Hepatocyte (in vitro differentiated cells): ENCODE results near the gene TNRC6A. TPM values are rescaled to one million over a fixed set of nuclear protein-coding genes. Genes with fewer than 3 reads are reported as not detected.

Experiments used
- DNase-seq: peaks from one replicate; pipeline ENCODE4 v3.0.0-alpha.2; 2016; ENCODE audit warnings: low spot score
- H2AFZ ChIP-seq: fragments of 200-600 bp; sonication (generic); 2 replicates; pipeline ENCODE4 v1.6.0; 2016; ENCODE audit warnings: antibody characterized with exemption, mild to moderate bottlenecking
- H3K27ac ChIP-seq: fragments of 200-600 bp; sonication (generic); 2 replicates; pipeline ENCODE4 v1.5.1; 2016; ENCODE audit warnings: mild to moderate bottlenecking
- H3K27me3 ChIP-seq: fragments of 200-600 bp; sonication (generic); 2 replicates; pipeline ENCODE4 v1.6.1; 2016
- H3K36me3 ChIP-seq: fragments of 200-600 bp; sonication (generic); replicated peaks from 2 replicates; pipeline ENCODE4 v1.5.1; 2016; ENCODE audit warnings: low read depth; ENCODE audit not compliant: insufficient read depth
- H3K4me1 ChIP-seq: fragments of 200-600 bp; sonication (generic); 2 replicates; pipeline ENCODE4 v1.5.1; 2016; ENCODE audit warnings: mild to moderate bottlenecking, moderate library complexity; ENCODE audit not compliant: insufficient read depth
- H3K4me2 ChIP-seq: fragments of 200-600 bp; sonication (generic); 2 replicates; pipeline ENCODE4 v1.6.0; 2016
- H3K4me3 ChIP-seq: fragments of 200-600 bp; sonication (generic); 2 replicates; pipeline ENCODE4 v1.5.1; 2016; ENCODE audit warnings: mild to moderate bottlenecking
- H3K79me2 ChIP-seq: fragments of 200-600 bp; sonication (generic); 2 replicates; pipeline ENCODE4 v1.6.0; 2017; ENCODE audit warnings: mild to moderate bottlenecking
- H3K9me2 ChIP-seq: fragments of 200-600 bp; sonication (generic); replicated peaks from 2 replicates; pipeline ENCODE4 v1.6.0; 2017; ENCODE audit warnings: mild to moderate bottlenecking; ENCODE audit not compliant: insufficient read depth
- H3K9me3 ChIP-seq: fragments of 200-600 bp; sonication (generic); 2 replicates; pipeline ENCODE4 v1.5.1; 2016; ENCODE audit warnings: low read depth, mild to moderate bottlenecking
- H4K20me1 ChIP-seq: fragments of 200-600 bp; sonication (generic); 2 replicates; pipeline ENCODE4 v1.6.0; 2016; ENCODE audit warnings: mild to moderate bottlenecking; ENCODE audit not compliant: insufficient read depth, poor library complexity, severe bottlenecking
- CTCF ChIP-seq: fragments of 200-600 bp; sonication (generic); IDR thresholded peaks from 2 replicates; pipeline ENCODE4 v1.5.1; 2016; ENCODE audit warnings: antibody characterized with exemption, mild to moderate bottlenecking; ENCODE audit not compliant: poor library complexity
- EZH2 ChIP-seq: fragments of 200-600 bp; sonication (generic); IDR thresholded peaks from 2 replicates; pipeline ENCODE4 v1.6.1; 2016; ENCODE audit warnings: antibody characterized with exemption, mild to moderate bottlenecking, borderline replicate concordance
- EZH2phosphoT487 ChIP-seq: fragments of 200-600 bp; sonication (generic); IDR thresholded peaks from one replicate; pipeline ENCODE4 v1.6.1; 2018; ENCODE audit warnings: antibody characterized with exemption, mild to moderate bottlenecking, low read depth, moderate library complexity; ENCODE audit not compliant: unreplicated experiment, severe bottlenecking
- WGBS: methylation state at CpG from one replicate; pipeline ENCODE4 v1.1.6; 2016; ENCODE audit warnings: low lambda C conversion rate; ENCODE audit errors: missing lambda C conversion rate; 5-methylcytosine and 5-hydroxymethylcytosine counted together
- polyA plus RNA-seq: library from polyadenylated mRNA; unstranded; fragments of >200 nt; fragmentation: Nextera tagmentation; extraction: Ambion mirVana; gene quantifications from 2 replicates; pipeline ENCODE4 v1.2.1, GENCODE V29; 2016
- total RNA-seq: library from RNA; depleted of rRNA; stranded (reverse); fragments of >200 nt; gene quantifications from 2 replicates; pipeline ENCODE4 v1.2.3, GENCODE V29; 2014

TNRC6A gene
- total and polyA plus RNA-seq, 2 experiments from 2014 or later: 17.1 to 52.8 TPM

DNA sequence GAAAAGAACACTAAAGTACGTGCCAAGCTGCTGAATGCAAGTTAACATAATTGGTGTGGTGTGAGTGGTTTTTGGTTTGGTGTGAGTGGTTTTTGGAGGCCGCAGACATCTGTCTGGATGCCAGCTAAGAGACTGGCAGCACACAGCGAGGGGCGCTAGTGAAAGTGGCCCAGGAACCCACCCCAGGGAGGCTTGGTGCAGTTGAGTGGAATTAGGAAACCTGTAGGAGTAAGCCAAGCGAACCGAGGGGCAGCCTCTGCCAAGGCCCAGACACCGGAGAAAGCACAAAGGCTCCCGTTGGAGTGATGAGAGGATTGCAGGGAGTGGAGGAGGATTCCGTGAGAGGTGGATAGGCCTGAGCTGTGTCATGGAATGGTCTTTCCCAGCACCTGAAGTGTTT is 91.7 kb downstream of the TNRC6A start:
- H4K20me1 ChIP-seq: no peaks in the 10 kb centered on the region
- WGBS: 95% methylated on average over 9 of the region's 9 CpGs
- no peak overlapping the region for H3K4me2 ChIP-seq
- H3K9me2 ChIP-seq: no peaks in the 10 kb centered on the region
- H3K27me3 ChIP-seq: no peaks in the 10 kb centered on the region
- H3K27ac ChIP-seq: no peak overlapping the region
- H2AFZ ChIP-seq: no peak overlapping the region
- DNase-seq: no peak
- no peaks in the 10 kb centered on the region for H3K79me2 ChIP-seq
- H3K4me3 ChIP-seq: no peak overlapping the region
- TF ChIP-seq CTCF (no peak), EZH2phosphoT487 (no peak), EZH2 (no peak)
- no peaks in the 10 kb centered on the region for H3K36me3 ChIP-seq
- H3K9me3 ChIP-seq: no peaks in the 10 kb centered on the region
- no peaks in the 10 kb centered on the region for H3K4me1 ChIP-seq

- DNase-seq: no peak
- Histone ChIP-seq H3K9me3 (no peaks in the 10 kb centered on the region), H3K36me3 (no peaks in the 10 kb centered on the region), H3K9me2 (no peaks in the 10 kb centered on the region), H3K4me2 (no peak overlapping the region), H3K27ac (no peak overlapping the region), H2AFZ (no peak overlapping the region), H3K4me3 (no peak overlapping the region), H3K79me2 (no peaks in the 10 kb centered on the region), H4K20me1 (no peaks in the 10 kb centered on the region), H3K27me3 (no peaks in the 10 kb centered on the region), H3K4me1 (no peaks in the 10 kb centered on the region)
- TF ChIP-seq CTCF (no peak), EZH2 (no peak), EZH2phosphoT487 (no peak)
- WGBS: 81% methylated on average over 10 of the region's 10 CpGs
Observed at GRCh38 chr16:24822542-24822941, 93.1 kb downstream of the TNRC6A start.

- H3K4me3 ChIP-seq: no peak overlapping the region
- no peak overlapping the region for H3K4me2 ChIP-seq
- TF ChIP-seq CTCF: no peak
- TF ChIP-seq EZH2: no peak
- no peak for TF ChIP-seq EZH2phosphoT487
- no peaks in the 10 kb centered on the region for H4K20me1 ChIP-seq
- no peaks in the 10 kb centered on the region for H3K9me3 ChIP-seq
- WGBS: 94% methylated on average over 8 of the region's 8 CpGs
- H2AFZ ChIP-seq: no peak overlapping the region
- no peak overlapping the region for H3K27ac ChIP-seq
- H3K36me3 ChIP-seq: no peaks in the 10 kb centered on the region
- no peak for DNase-seq
- H3K79me2 ChIP-seq: no peaks in the 10 kb centered on the region
- no peaks in the 10 kb centered on the region for H3K4me1 ChIP-seq
- H3K9me2 ChIP-seq: no peaks in the 10 kb centered on the region
- no peaks in the 10 kb centered on the region for H3K27me3 ChIP-seq
Observed at GRCh38 chr16:24822974-24823373, 93.5 kb downstream of the TNRC6A start.

- no peak overlapping the region for H3K4me2 ChIP-seq
- no peaks in the 10 kb centered on the region for H3K9me2 ChIP-seq
- no peaks in the 10 kb centered on the region for H3K27me3 ChIP-seq
- H3K4me1 ChIP-seq: no peaks in the 10 kb centered on the region
- H4K20me1 ChIP-seq: no peaks in the 10 kb centered on the region
- H2AFZ ChIP-seq: no peak overlapping the region
- no peak for DNase-seq
- 91% methylated on average over 10 of the region's 10 CpGs for WGBS
- H3K9me3 ChIP-seq: no peaks in the 10 kb centered on the region
- no peaks in the 10 kb centered on the region for H3K79me2 ChIP-seq
- TF ChIP-seq EZH2phosphoT487 (no peak), CTCF (no peak), EZH2 (no peak)
- no peak overlapping the region for H3K4me3 ChIP-seq
- no peak overlapping the region for H3K27ac ChIP-seq
- H3K36me3 ChIP-seq: no peaks in the 10 kb centered on the region
Observed at GRCh38 chr16:24825696-24826095, 96.2 kb downstream of the TNRC6A start.
